Liver (tissue), 9 donors: ENCODE data around the gene CFAP97D1. TPM values are rescaled to one million over a fixed set of nuclear protein-coding genes. Genes with fewer than 3 reads are reported as not detected.

Experiments used
- DNase-seq: peaks from one replicate; pipeline ENCODE4 v3.0.0-alpha.2; 2017; ENCODE audit warnings: low spot score
- H3K27ac ChIP-seq, 2 donors: one replicate each; pipeline ENCODE4 v1.7.0; 2013; ENCODE audit warnings: inconsistent platforms in 2 of 2, low read length in 2 of 2, control low read depth in 1 of 2, low read depth in 1 of 2, mild to moderate bottlenecking in 1 of 2
- H3K27me3 ChIP-seq, 4 donors: one replicate each; pipeline versions ENCODE4 v1.6.1 to v1.7.0; 2013; ENCODE audit warnings: low read length in 3 of 4, inconsistent platforms in 1 of 4, mild to moderate bottlenecking in 1 of 4, moderate library complexity in 1 of 4; ENCODE audit not compliant: control insufficient read depth in 4 of 4, insufficient read depth in 4 of 4
- H3K36me3 ChIP-seq, 4 donors: one replicate each; pipeline versions ENCODE4 v1.6.1 to v1.7.0; 2013; ENCODE audit warnings: low read length in 3 of 4, mild to moderate bottlenecking in 3 of 4, low read depth in 1 of 4, moderate library complexity in 1 of 4; ENCODE audit not compliant: control insufficient read depth in 4 of 4, insufficient read depth in 3 of 4
- H3K4me1 ChIP-seq, 4 donors: one replicate each; pipeline versions ENCODE4 v1.6.1 to v1.7.0; 2013; ENCODE audit warnings: low read length in 3 of 4, mild to moderate bottlenecking in 3 of 4, moderate library complexity in 1 of 4; ENCODE audit not compliant: control insufficient read depth in 4 of 4, insufficient read depth in 4 of 4
- H3K4me3 ChIP-seq, 3 donors: one replicate each; pipeline versions ENCODE4 v1.6.1 to v1.7.0; 2013; ENCODE audit warnings: low read length in 3 of 3, control low read depth in 1 of 3, low read depth in 1 of 3, mild to moderate bottlenecking in 1 of 3
- H3K9ac ChIP-seq, 2 donors: one replicate each; pipeline ENCODE4 v1.7.0; 2013; ENCODE audit warnings: low read length in 2 of 2, mild to moderate bottlenecking in 2 of 2, moderate library complexity in 2 of 2, control low read depth in 1 of 2, low read depth in 1 of 2
- H3K9me3 ChIP-seq, 4 donors: one replicate each; pipeline versions ENCODE4 v1.6.1 to v1.7.0; 2013; ENCODE audit warnings: low read length in 3 of 4; ENCODE audit not compliant: control insufficient read depth in 4 of 4
- CTCF ChIP-seq: fragments of 150-350 bp; IDR thresholded peaks from 2 replicates; pipeline ENCODE4 v1.5.1; 2017; ENCODE audit warnings: improper control_type of control experiment, low read depth, low read length; ENCODE audit not compliant: missing input control
- EGR1 ChIP-seq, 2 donors: IDR thresholded peaks; 2 replicates each; pipeline ENCODE4 v1.6.1; 2016 to 2018; ENCODE audit warnings: antibody characterized with exemption in 2 of 2, low read depth in 2 of 2
- FOXA1 ChIP-seq: IDR thresholded peaks from 2 replicates; pipeline ENCODE4 v1.6.1; 2016; ENCODE audit warnings: antibody characterized with exemption
- FOXA2 ChIP-seq: IDR thresholded peaks from 2 replicates; pipeline ENCODE4 v1.6.1; 2016; ENCODE audit warnings: antibody characterized with exemption
- GABPA ChIP-seq, 2 donors: IDR thresholded peaks in 1 of 2; conservative IDR thresholded peaks in 1 of 2; 2 replicates each; pipeline ENCODE4 v1.6.1; 2016; ENCODE audit warnings: antibody characterized with exemption in 2 of 2, mild to moderate bottlenecking in 1 of 2, moderate library complexity in 1 of 2
- HNF4A ChIP-seq, 2 donors: conservative IDR thresholded peaks; 2 replicates each; pipeline ENCODE4 v1.6.1; 2016; ENCODE audit warnings: antibody characterized with exemption in 2 of 2, mild to moderate bottlenecking in 2 of 2
- HNF4G ChIP-seq: IDR thresholded peaks from 2 replicates; pipeline ENCODE4 v1.6.1; 2016; ENCODE audit warnings: antibody characterized with exemption
- JUND ChIP-seq, 2 donors: IDR thresholded peaks; 2 replicates each; pipeline ENCODE4 v1.6.1; 2016; ENCODE audit warnings: antibody characterized with exemption in 2 of 2
- MAX ChIP-seq: IDR thresholded peaks from 2 replicates; pipeline ENCODE4 v1.6.1; 2016; ENCODE audit warnings: antibody characterized with exemption
- NR2F2 ChIP-seq: IDR thresholded peaks from 2 replicates; pipeline ENCODE4 v1.6.1; 2016; ENCODE audit warnings: antibody characterized with exemption
- RAD21 ChIP-seq, 2 donors: IDR thresholded peaks; 2 replicates each; pipeline ENCODE4 v1.6.1; 2016; ENCODE audit warnings: antibody characterized with exemption in 2 of 2, mild to moderate bottlenecking in 2 of 2
- REST ChIP-seq: IDR thresholded peaks from 2 replicates; pipeline ENCODE4 v1.6.1; 2016; ENCODE audit warnings: antibody characterized with exemption, mild to moderate bottlenecking
- SP1 ChIP-seq: IDR thresholded peaks from 2 replicates; pipeline ENCODE4 v1.6.1; 2018; ENCODE audit warnings: antibody characterized with exemption, mild to moderate bottlenecking
- TAF1 ChIP-seq: conservative IDR thresholded peaks from 2 replicates; pipeline ENCODE4 v1.6.1; 2016; ENCODE audit warnings: antibody characterized with exemption, mild to moderate bottlenecking
- YY1 ChIP-seq: IDR thresholded peaks from 2 replicates; pipeline ENCODE4 v1.6.1; 2016; ENCODE audit warnings: antibody characterized with exemption, mild to moderate bottlenecking
- ZBTB33 ChIP-seq: IDR thresholded peaks from 2 replicates; pipeline ENCODE4 v1.6.1; 2016; ENCODE audit warnings: antibody characterized with exemption
- WGBS: extraction: QIAGEN DNeasy Blood & Tissue Kit; methylation state at CpG from one replicate; pipeline ENCODE4 v1.1.7; 2013; 5-methylcytosine and 5-hydroxymethylcytosine counted together
- polyA plus RNA-seq, 2 donors: library from polyadenylated mRNA; stranded (reverse) in 1 of 2; unstranded in 1 of 2; fragments of 200-250 nt in 1 of 2; fragments of >200 nt in 1 of 2; fragmentation: Nextera tagmentation in 1 of 2; extraction: Ambion mirVana in 1 of 2; gene quantifications; one replicate each; pipeline versions ENCODE4 v1.2.1 to v1.2.3, GENCODE V29; 2013 to 2015
- total RNA-seq, 2 donors: library from RNA; depleted of rRNA; stranded (reverse); fragments of >200 nt; gene quantifications; one replicate each; pipeline ENCODE4 v1.2.3, GENCODE V29; 2014
- TF ChIP-seq, protein P1 (sequence below): IDR thresholded peaks from 2 replicates; pipeline ENCODE4 v1.6.1; 2016; ENCODE audit warnings: antibody characterized with exemption
- donor health status: healthy.
- donor health status: healthy.
- donor health status: healthy.
- donor health status: healthy.
- donor health status: healthy.

Gene CFAP97D1
- total and polyA plus RNA-seq, 4 donors = 0.08 TPM; not detected in 3

- H3K4me3 ChIP-seq = no peak overlapping the region
- DNase-seq = no peak
- no peaks in the 10 kb centered on the region for H3K9me3 ChIP-seq
- no peak overlapping the region for H3K27ac ChIP-seq
- WGBS = 92% methylated on average over 5 of the region's 5 CpGs
- H3K4me1 ChIP-seq = peaks cover 0 to 5% (median 0%) of the 10 kb centered on the region in 4 donors
- no peak overlapping the region for H3K9ac ChIP-seq
- TF ChIP-seq HNF4A (conservative IDR thresholded peaks at IDR 0.05) (no peak), FOXA2 (no peak), JUND (IDR thresholded peaks at IDR 0.05) (no peak), RAD21 (IDR thresholded peaks at IDR 0.05) (no peak), NR2F2 (no peak), HNF4G (no peak), MAX (no peak), SP1 (no peak), FOXA1 (no peak), ZBTB33 (no peak), TAF1 (no peak), EGR1 (IDR thresholded peaks at IDR 0.05; ENCODE audit: low read depth in 2 of 2) (no peak), GABPA (IDR thresholded peaks at IDR 0.05 in 1 of 2, conservative IDR thresholded peaks at IDR 0.05 in 1 of 2) (no peak), CTCF (no peak), REST (no peak), YY1 (no peak)
- TF ChIP-seq, protein P1, sequence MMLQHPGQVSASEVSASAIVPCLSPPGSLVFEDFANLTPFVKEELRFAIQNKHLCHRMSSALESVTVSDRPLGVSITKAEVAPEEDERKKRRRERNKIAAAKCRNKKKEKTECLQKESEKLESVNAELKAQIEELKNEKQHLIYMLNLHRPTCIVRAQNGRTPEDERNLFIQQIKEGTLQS = no peak
- no peaks in the 10 kb centered on the region for H3K36me3 ChIP-seq
- no peaks in the 10 kb centered on the region for H3K27me3 ChIP-seq
These were observed 38.6 kb upstream of the CFAP97D1 start for GRCh38 chr17:43741636-43742035.

- peaks cover 0 to 6% (median 0%) of the 10 kb centered on the region in 4 donors for H3K27me3 ChIP-seq
- no peak overlapping the region for H3K27ac ChIP-seq
- H3K4me1 ChIP-seq = peaks cover 0 to 5% (median 0%) of the 10 kb centered on the region in 4 donors
- WGBS = 20% methylated on average over 6 of the region's 6 CpGs
- TF ChIP-seq FOXA2 = no peak
- TF ChIP-seq NR2F2 = peak; percentile 12
- TF ChIP-seq RAD21 (IDR thresholded peaks at IDR 0.05) = no peak
- no peak overlapping the region for H3K9ac ChIP-seq
- no peak for DNase-seq
- H3K4me3 ChIP-seq = no peak overlapping the region
- no peaks in the 10 kb centered on the region for H3K9me3 ChIP-seq
- H3K36me3 ChIP-seq = no peaks in the 10 kb centered on the region
These were observed 34.7 kb upstream of the CFAP97D1 start for GRCh38 chr17:43745541-43745940.
